Central memory CD8-positive, alpha-beta T cell (primary cell): ENCODE data around the gene AIG1.

ENCODE experiments used
- ATAC-seq: fragments of 150-1000 bp; cut with Tn5 transposase; replicated peaks from 2 replicates; pipeline ENCODE4 v1.10.0; 2022; ENCODE audit warnings: mild to moderate bottlenecking, moderate FRiP score, moderate number of reproducible peaks; ENCODE audit not compliant: poor library complexity, severe bottlenecking; ENCODE audit errors: extremely low read depth
- DNase-seq, 2 donors: peaks; one replicate each; pipeline ENCODE4 v3.0.0; 2021; ENCODE audit warnings: low spot score in 2 of 2
- H3K27ac Mint-ChIP-seq: one replicate; pipeline ENCODE4 v1.8.0; 2022; ENCODE audit warnings: low read depth, mild to moderate bottlenecking, moderate library complexity, mixed read lengths
- H3K27me3 Mint-ChIP-seq: one replicate; pipeline ENCODE4 v1.8.0; 2022; ENCODE audit warnings: mixed read lengths
- H3K36me3 Mint-ChIP-seq: one replicate; pipeline ENCODE4 v1.8.0; 2022; ENCODE audit warnings: mild to moderate bottlenecking, moderate library complexity, mixed read lengths; ENCODE audit not compliant: insufficient read depth
- H3K4me1 Mint-ChIP-seq: one replicate; pipeline ENCODE4 v1.8.0; 2022; ENCODE audit warnings: mixed read lengths
- H3K4me3 Mint-ChIP-seq: one replicate; pipeline ENCODE4 v1.8.0; 2022; ENCODE audit warnings: mild to moderate bottlenecking, moderate library complexity, mixed read lengths
- H3K9me3 Mint-ChIP-seq: one replicate; pipeline ENCODE4 v1.8.0; 2022; ENCODE audit warnings: mixed read lengths

The AIG1 gene

DNA sequence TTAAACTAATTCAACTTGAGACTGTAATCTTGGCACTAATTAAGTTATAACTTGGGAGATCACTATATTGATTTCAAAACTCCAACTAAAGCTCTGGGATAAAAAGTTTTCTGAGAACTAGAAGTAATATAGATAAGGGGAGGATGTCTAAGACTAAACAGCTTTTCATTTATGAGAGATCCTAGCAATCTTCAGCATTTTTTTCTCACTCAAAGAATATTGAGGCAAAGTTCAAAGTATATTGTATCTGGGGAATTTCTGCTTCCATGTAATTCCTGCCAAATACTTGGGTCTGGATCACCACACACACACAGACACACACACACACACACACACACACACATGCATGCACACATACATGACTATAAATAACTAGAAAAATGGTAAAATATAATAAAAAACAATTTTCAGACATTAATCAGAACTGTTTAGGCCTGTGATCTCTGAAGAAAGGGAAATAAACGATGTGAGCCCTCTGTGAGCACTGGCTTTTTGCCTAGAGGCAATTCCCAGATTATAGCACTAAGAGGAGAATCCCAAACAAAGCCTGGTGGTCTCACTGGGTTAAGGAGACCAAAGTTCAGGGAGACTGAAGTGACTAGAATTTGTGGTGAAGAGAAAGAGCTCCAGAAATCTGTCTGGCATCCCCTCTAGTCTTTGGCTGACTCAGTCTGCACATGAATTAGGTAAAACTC is 297.0 kb downstream of the AIG1 start:
- Mint-ChIP-seq H3K4me1 (no peaks in the 10 kb centered on the region), H3K36me3 (no peaks in the 10 kb centered on the region), H3K4me3 (no peak overlapping the region), H3K27ac (no peak overlapping the region), H3K9me3 (peaks cover 7% of the 10 kb centered on the region), H3K27me3 (peaks cover 26% of the 10 kb centered on the region)
- ATAC-seq: no peak
- DNase-seq: no peak

DNA sequence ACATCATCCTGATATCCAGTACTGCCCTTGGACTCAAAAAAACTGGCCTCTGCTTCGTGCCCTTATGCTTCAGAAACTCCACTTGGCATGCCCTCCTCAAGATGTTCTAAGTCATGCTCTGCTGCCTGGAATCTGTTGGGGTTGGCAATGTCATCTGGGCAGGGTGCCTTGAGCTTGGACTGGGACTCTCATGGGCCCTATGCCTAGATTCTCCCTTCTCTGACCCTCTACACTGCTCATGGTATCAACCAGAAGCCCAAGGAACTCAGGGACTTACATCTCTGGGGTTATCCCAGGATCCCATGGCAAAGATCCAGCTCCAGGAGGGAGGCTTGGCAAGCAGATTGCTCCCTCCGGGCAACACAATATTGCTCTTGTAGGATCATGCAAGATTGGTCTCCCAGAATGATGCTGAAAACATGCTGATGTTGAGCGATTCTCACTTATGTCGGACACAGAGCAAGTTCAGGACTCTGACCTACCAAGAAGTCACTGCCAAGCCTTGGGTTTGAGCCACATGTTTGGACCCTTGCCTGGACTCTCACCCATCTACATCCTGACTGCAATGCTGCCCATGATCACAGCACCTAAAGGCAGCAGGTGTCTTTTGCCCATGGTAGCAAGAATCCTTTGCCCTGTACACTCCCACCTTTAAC is 301.0 kb downstream of the AIG1 start:
- Mint-ChIP-seq H3K4me1 (no peaks in the 10 kb centered on the region), H3K9me3 (no peaks in the 10 kb centered on the region), H3K27ac (no peak overlapping the region), H3K27me3 (peaks cover 17% of the 10 kb centered on the region), H3K36me3 (no peaks in the 10 kb centered on the region), H3K4me3 (no peak overlapping the region)
- no peak for ATAC-seq
- no peak for DNase-seq

GRCh38 chr6:143362192-143362558 is 301.5 kb downstream of the AIG1 start:
- H3K36me3 Mint-ChIP-seq: no peaks in the 10 kb centered on the region
- H3K27ac Mint-ChIP-seq: no peak overlapping the region
- H3K4me3 Mint-ChIP-seq: no peak overlapping the region
- H3K4me1 Mint-ChIP-seq: no peaks in the 10 kb centered on the region
- DNase-seq (no peak), ATAC-seq (no peak)
- peaks cover 17% of the 10 kb centered on the region for H3K27me3 Mint-ChIP-seq
- H3K9me3 Mint-ChIP-seq: no peaks in the 10 kb centered on the region

- Mint-ChIP-seq H3K36me3 (no peaks in the 10 kb centered on the region), H3K4me1 (no peaks in the 10 kb centered on the region), H3K9me3 (no peaks in the 10 kb centered on the region), H3K27me3 (peaks cover 10% of the 10 kb centered on the region), H3K27ac (no peak overlapping the region), H3K4me3 (no peak overlapping the region)
- DNase-seq (no peak), ATAC-seq (no peak)
Measured at GRCh38 chr6:143363299-143363698, 302.6 kb downstream of the AIG1 start.

DNA sequence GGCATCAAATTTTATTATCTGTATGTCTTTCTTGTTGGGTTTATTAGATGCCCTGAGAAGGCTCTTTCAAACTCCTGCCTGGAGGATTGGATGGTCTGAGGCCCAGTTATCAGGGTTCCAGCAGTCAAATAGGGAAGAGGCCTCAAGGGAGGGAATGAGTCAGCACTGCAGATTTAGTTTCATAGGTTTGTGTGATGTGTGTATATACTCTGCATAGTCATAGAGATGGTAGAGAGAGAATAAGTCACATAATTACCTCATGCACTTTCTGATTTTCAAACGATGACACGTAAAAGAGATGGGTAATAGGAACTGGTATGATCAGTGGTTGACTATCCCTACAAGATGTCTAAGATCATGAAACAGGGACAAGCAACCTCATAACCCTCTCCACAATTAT is 307.7 kb downstream of the AIG1 start:
- H3K4me3 Mint-ChIP-seq: no peak overlapping the region
- no peaks in the 10 kb centered on the region for H3K4me1 Mint-ChIP-seq
- ATAC-seq: no peak

GRCh38 chr6:143369971-143370370 is 309.3 kb downstream of the AIG1 start:
- no peak overlapping the region for H3K4me3 Mint-ChIP-seq
- DNase-seq: no peak
- H3K9me3 Mint-ChIP-seq: no peaks in the 10 kb centered on the region
- no peaks in the 10 kb centered on the region for H3K4me1 Mint-ChIP-seq
- ATAC-seq: no peak
- H3K27me3 Mint-ChIP-seq: no peaks in the 10 kb centered on the region
- H3K27ac Mint-ChIP-seq: no peak overlapping the region
- no peaks in the 10 kb centered on the region for H3K36me3 Mint-ChIP-seq

More for the DNA sequence above, 307.7 kb downstream of the AIG1 start:
- Mint-ChIP-seq H3K27ac (no peak overlapping the region), H3K36me3 (no peaks in the 10 kb centered on the region), H3K9me3 (no peaks in the 10 kb centered on the region), H3K27me3 (no peaks in the 10 kb centered on the region)
- DNase-seq: no peak

DNA sequence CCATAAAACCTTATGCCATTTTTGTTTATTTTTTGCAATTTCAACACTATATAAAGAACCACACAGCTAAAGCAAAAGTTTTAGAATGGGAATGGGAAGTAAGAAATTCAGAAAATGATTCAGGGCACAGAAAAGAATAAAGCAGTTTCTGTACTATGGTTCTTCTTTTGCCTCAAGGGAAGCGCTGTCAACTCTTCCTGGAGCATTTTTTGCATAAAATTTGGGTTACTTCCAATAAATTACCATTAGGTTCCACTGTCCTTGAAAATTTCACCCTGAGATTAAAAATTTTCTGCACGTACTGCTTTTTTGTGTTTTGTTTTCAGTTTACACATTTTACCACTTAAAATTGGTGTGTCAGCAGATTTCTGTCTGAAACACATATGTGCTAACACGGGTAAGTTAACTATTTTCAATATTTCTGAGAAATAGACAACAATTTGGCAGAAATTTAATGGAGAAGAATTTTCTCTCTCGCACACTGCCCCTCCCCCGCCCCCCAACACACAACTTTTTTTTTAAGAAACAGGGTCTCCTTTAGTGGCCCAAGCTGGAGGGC is 310.2 kb downstream of the AIG1 start:
- H3K27ac Mint-ChIP-seq: no peak overlapping the region
- no peak for DNase-seq
- H3K9me3 Mint-ChIP-seq: no peaks in the 10 kb centered on the region
- H3K4me3 Mint-ChIP-seq: no peak overlapping the region
- H3K36me3 Mint-ChIP-seq: no peaks in the 10 kb centered on the region
- H3K4me1 Mint-ChIP-seq: peaks cover 4% of the 10 kb centered on the region
- no peaks in the 10 kb centered on the region for H3K27me3 Mint-ChIP-seq
- ATAC-seq: no peak

DNA sequence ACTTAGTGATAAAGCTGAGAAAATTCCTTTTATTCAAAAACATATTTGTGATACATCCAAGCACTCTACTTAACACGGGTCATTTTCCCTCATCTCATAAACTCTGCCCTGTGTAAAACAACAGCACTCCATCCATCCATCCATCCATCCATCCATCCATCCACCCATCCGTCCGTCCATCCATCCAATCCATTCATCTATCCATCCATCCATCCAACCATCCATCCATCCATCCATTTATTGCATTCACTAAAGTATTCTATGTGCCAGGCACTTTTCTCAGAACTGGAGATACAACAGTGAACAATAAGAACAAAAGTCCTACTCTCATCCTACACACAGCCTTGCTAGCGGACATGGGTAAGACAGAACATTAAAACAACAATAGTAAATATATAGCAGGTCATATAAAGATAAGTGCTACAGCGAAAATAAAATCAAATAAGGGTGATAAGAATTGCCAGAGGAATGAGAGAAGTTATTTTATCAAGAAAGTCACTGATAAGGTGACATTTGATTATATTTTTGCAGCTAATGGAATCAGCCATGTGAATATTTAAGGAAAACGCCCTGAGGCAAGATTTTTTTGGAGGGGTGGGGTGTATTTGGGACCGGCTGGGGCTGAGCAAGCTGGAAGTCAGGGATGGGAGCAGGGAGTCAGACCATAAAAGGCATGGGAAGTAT is 311.7 kb downstream of the AIG1 start:
- ATAC-seq: no peak
- DNase-seq: no peak
- Mint-ChIP-seq H3K27me3 (peaks cover 8% of the 10 kb centered on the region), H3K4me1 (peaks cover 4% of the 10 kb centered on the region), H3K4me3 (no peak overlapping the region), H3K27ac (no peak overlapping the region), H3K9me3 (no peaks in the 10 kb centered on the region), H3K36me3 (no peaks in the 10 kb centered on the region)

DNA sequence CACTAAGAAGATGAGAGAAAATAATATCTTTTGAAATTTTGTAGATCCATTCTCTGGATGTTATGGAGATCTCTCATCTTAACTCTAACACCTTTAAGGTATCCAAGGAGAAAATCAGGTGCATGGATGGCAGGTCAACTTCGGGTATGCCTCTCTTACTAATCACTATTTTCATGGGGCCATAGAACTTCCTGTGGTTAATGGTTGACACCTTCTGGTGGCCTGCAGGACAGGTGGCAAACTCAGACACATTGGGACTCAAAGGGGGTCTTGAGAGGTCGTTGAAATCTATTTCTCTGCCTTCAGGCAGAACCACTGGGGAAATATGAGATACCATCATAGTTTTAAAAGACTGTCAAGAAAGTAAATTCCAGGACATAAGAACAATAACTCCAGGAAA is 313.3 kb downstream of the AIG1 start:
- H3K9me3 Mint-ChIP-seq: peaks cover 4% of the 10 kb centered on the region
- no peaks in the 10 kb centered on the region for H3K36me3 Mint-ChIP-seq
- no peak for ATAC-seq
- H3K4me1 Mint-ChIP-seq: peaks cover 4% of the 10 kb centered on the region
- peaks cover 11% of the 10 kb centered on the region for H3K27me3 Mint-ChIP-seq
- no peak overlapping the region for H3K27ac Mint-ChIP-seq
- no peak overlapping the region for H3K4me3 Mint-ChIP-seq
- no peak for DNase-seq

- Mint-ChIP-seq H3K27me3 (peaks cover 18% of the 10 kb centered on the region), H3K4me3 (no peak overlapping the region), H3K9me3 (peaks cover 4% of the 10 kb centered on the region), H3K4me1 (peaks cover 4% of the 10 kb centered on the region), H3K36me3 (no peaks in the 10 kb centered on the region), H3K27ac (no peak overlapping the region)
- DNase-seq (no peak), ATAC-seq (no peak)
Measured at GRCh38 chr6:143375022-143375585, 314.4 kb downstream of the AIG1 start.

- Mint-ChIP-seq H3K27ac (no peak overlapping the region), H3K36me3 (no peaks in the 10 kb centered on the region), H3K27me3 (peaks cover 18% of the 10 kb centered on the region), H3K9me3 (peaks cover 4% of the 10 kb centered on the region), H3K4me3 (no peak overlapping the region), H3K4me1 (peaks cover 4% of the 10 kb centered on the region)
- ATAC-seq (no peak), DNase-seq (no peak)
Measured at GRCh38 chr6:143376375-143376774, 315.7 kb downstream of the AIG1 start.

DNA sequence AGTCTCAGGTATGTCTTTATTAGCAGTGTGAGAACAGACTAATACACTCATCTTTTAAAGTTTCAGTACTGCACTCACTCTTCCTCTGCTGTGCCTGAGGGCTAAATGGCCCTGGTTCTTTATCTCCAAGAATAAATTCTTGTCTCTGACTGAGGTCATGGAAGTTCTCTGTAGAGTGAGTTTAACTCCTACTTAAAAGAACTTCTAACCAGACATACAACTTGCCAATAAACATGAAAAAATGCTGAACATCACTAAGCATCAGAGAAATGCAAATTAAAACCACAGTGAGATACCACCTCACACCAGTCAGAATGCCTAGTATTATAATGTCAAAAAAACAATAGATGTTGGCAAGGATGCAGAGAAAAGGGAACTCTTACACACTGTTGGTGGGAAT is 316.2 kb downstream of the AIG1 start:
- Mint-ChIP-seq H3K4me3 (no peak overlapping the region), H3K27me3 (peaks cover 18% of the 10 kb centered on the region), H3K36me3 (no peaks in the 10 kb centered on the region), H3K27ac (no peak overlapping the region), H3K9me3 (peaks cover 4% of the 10 kb centered on the region), H3K4me1 (peaks cover 4% of the 10 kb centered on the region)
- DNase-seq (no peak), ATAC-seq (no peak)
